SK-N-SH (cell line): ENCODE measurements around the gene RCAN1. TPM values are rescaled to one million over a fixed set of nuclear protein-coding genes. Genes with fewer than 3 reads are reported as not detected.

ENCODE experiments used
- CTCF ChIA-PET: fragments of 300-600, 350-600 bp; formaldehyde crosslinking; extraction: SDS; loops from one replicate; lab custom pipeline; 2021; lab: Yijun Ruan, JAX
- POLR2A ChIA-PET: fragments of 350-600 bp; sonication (Branson Sonifier 250); formaldehyde crosslinking; extraction: SDS; loops from one replicate; lab custom pipeline; 2020; ENCODE audit warnings: antibody characterized with exemption, inconsistent platforms; lab: Yijun Ruan, JAX
- DNase-seq: peaks from one replicate; pipeline ENCODE4 v3.0.0; 2012
- H2AFZ ChIP-seq: fragments of 200-600 bp; sonication (generic); 2 replicates; pipeline ENCODE4 v1.8.1; 2016; ENCODE audit warnings: antibody characterized with exemption, mild to moderate bottlenecking, low read depth
- H3F3A ChIP-seq: fragments of 200-600 bp; sonication (generic); replicated peaks from 2 replicates; pipeline ENCODE3; 2016; ENCODE audit warnings: antibody characterized with exemption, mild to moderate bottlenecking; ENCODE audit not compliant: insufficient read depth
- H3K27ac ChIP-seq, 2 experiments: fragments of 200-500 bp in 1 of 2; fragments of 200-600 bp in 1 of 2; sonication (Bioruptor generic) in 1 of 2; sonication (generic), shearing (Covaris generic) in 1 of 2; 2 replicates each; pipeline versions ENCODE4 v1.5.1 to v1.6.1; 2014 to 2016; ENCODE audit warnings: low read depth in 2 of 2, inconsistent platforms in 1 of 2, low read length in 1 of 2, mild to moderate bottlenecking in 1 of 2, mixed read lengths in 1 of 2
- H3K27me3 ChIP-seq: fragments of 200-600 bp; sonication (generic), shearing (Covaris generic); 2 replicates; pipeline ENCODE4 v1.6.1; 2016; ENCODE audit warnings: mixed run types; ENCODE audit not compliant: insufficient read depth
- H3K36me3 ChIP-seq, 2 experiments: fragments of 200-500 bp in 1 of 2; fragments of 200-600 bp in 1 of 2; sonication (Bioruptor generic) in 1 of 2; sonication (generic) in 1 of 2; replicated peaks in 1 of 2; 2 replicates each; pipeline versions ENCODE3 to v1.5.1; 2014 to 2016; ENCODE audit warnings: low read length in 1 of 2, mild to moderate bottlenecking in 1 of 2; ENCODE audit not compliant: insufficient read depth in 2 of 2, control insufficient read depth in 1 of 2
- H3K4me1 ChIP-seq, 2 experiments: fragments of 200-500 bp in 1 of 2; fragments of 200-600 bp in 1 of 2; sonication (Bioruptor generic) in 1 of 2; sonication (generic), shearing (Covaris generic) in 1 of 2; 2 replicates each; pipeline versions ENCODE4 v1.5.1 to v1.6.1; 2014 to 2016; ENCODE audit warnings: low read depth in 1 of 2, low read length in 1 of 2, mixed run types in 1 of 2; ENCODE audit not compliant: insufficient read depth in 2 of 2, control insufficient read depth in 1 of 2
- H3K4me2 ChIP-seq: fragments of 200-600 bp; sonication (generic), shearing (Covaris generic); 2 replicates; pipeline ENCODE4 v1.6.1; 2017; ENCODE audit warnings: mixed run types
- H3K4me3 ChIP-seq, 2 experiments: fragments of 200-500 bp in 1 of 2; fragments of 200-600 bp in 1 of 2; sonication (Bioruptor generic) in 1 of 2; sonication (generic), shearing (Covaris generic) in 1 of 2; 2 replicates each; pipeline versions ENCODE4 v1.5.1 to v1.8.1; 2014 to 2016; ENCODE audit warnings: low read depth in 2 of 2, inconsistent platforms in 1 of 2, low read length in 1 of 2, mild to moderate bottlenecking in 1 of 2, mixed read lengths in 1 of 2, moderate library complexity in 1 of 2
- H3K79me2 ChIP-seq: fragments of 200-600 bp; sonication (generic); 2 replicates; pipeline ENCODE4 v1.8.1; 2017; ENCODE audit warnings: mild to moderate bottlenecking; ENCODE audit not compliant: insufficient read depth
- H3K9ac ChIP-seq: fragments of 200-600 bp; sonication (generic); 2 replicates; pipeline ENCODE4 v1.6.1; 2017; ENCODE audit warnings: mixed run types
- H3K9me2 ChIP-seq: fragments of 200-600 bp; sonication (generic); 2 replicates; pipeline ENCODE4 v1.6.1; 2017; ENCODE audit warnings: mixed run types
- H3K9me3 ChIP-seq: fragments of 200-600 bp; sonication (generic); 2 replicates; pipeline ENCODE4 v1.6.1; 2017; ENCODE audit warnings: mixed run types, mild to moderate bottlenecking, moderate library complexity
- H4K20me1 ChIP-seq: fragments of 200-600 bp; sonication (generic); 2 replicates; pipeline ENCODE4 v1.6.1; 2017; ENCODE audit warnings: mild to moderate bottlenecking, mixed run types; ENCODE audit not compliant: insufficient read depth
- GATA2 ChIP-seq: sonication (generic); formaldehyde crosslinking; IDR thresholded peaks from 2 replicates; pipeline ENCODE4 v1.5.0; 2020; ENCODE audit warnings: mild to moderate bottlenecking, missing genetic modification reagents
- IRF3 ChIP-seq: fragments of 150-350 bp; IDR thresholded peaks from 2 replicates; pipeline ENCODE4 v1.6.1; 2016; ENCODE audit warnings: mild to moderate bottlenecking, low read depth, low read length
- MXI1 ChIP-seq: IDR thresholded peaks from 2 replicates; pipeline ENCODE4 v1.6.1; 2012; ENCODE audit warnings: mild to moderate bottlenecking, low read depth, low read length, improper control_type of control experiment
- RAD21 ChIP-seq: IDR thresholded peaks from 2 replicates; pipeline ENCODE4 v1.6.1; 2012; ENCODE audit warnings: mild to moderate bottlenecking, low read length
- RCOR1 ChIP-seq: fragments of 150-350 bp; IDR thresholded peaks from 2 replicates; pipeline ENCODE4 v1.6.1; 2017; ENCODE audit warnings: antibody characterized with exemption, low read length
- RXRA ChIP-seq: IDR thresholded peaks from 2 replicates; pipeline ENCODE4 v1.4.0; 2012; ENCODE audit warnings: low read depth, mild to moderate bottlenecking, borderline replicate concordance
- SIN3A ChIP-seq: IDR thresholded peaks from 2 replicates; pipeline ENCODE4 v1.6.1; 2012; ENCODE audit warnings: low read depth, mild to moderate bottlenecking, low read length, moderate library complexity, borderline replicate concordance
- SMC3 ChIP-seq: IDR thresholded peaks from 2 replicates; pipeline ENCODE4 v1.6.1; 2012; ENCODE audit warnings: low read depth, low read length, improper control_type of control experiment
- WGBS: methylation state at CpG from one replicate; pipeline ENCODE4 v1.1.6; 2017; ENCODE audit warnings: low lambda C conversion rate; 5-methylcytosine and 5-hydroxymethylcytosine counted together
- polyA plus RNA-seq, 3 experiments: library from polyadenylated mRNA; depleted of rRNA; stranded (reverse); fragments of >200 nt; gene quantifications; 2 replicates each; pipeline ENCODE4 v1.2.3, GENCODE V29; 2012
- TF ChIP-seq, protein P1 (sequence below): IDR thresholded peaks from 2 replicates; pipeline ENCODE4 v1.4.0; 2012; ENCODE audit warnings: low read depth, borderline replicate concordance
- TF ChIP-seq, protein P2 (sequence below): fragments of 200-600 bp; sonication (generic); IDR thresholded peaks from 2 replicates; pipeline ENCODE4 v1.6.1; 2017; ENCODE audit warnings: antibody characterized with exemption, mild to moderate bottlenecking, moderate library complexity
- TF ChIP-seq, protein P3 (sequence below): IDR thresholded peaks from 2 replicates; pipeline ENCODE4; 2012

Gene RCAN1
- polyA plus RNA-seq, 1 of the 3 experiments (the other 2 are of a cell fraction), result 16.7 TPM

GRCh38 chr21:34582506-34583150 lies 32.3 kb downstream of the RCAN1 start:
- DNase-seq, result peak; percentile 17
- no peak overlapping the region for H3K4me3 ChIP-seq
- H2AFZ ChIP-seq, result no peak overlapping the region
- CTCF ChIA-PET, result interaction anchor here (0.8 to 1.9 kb wide), 5 partner anchors 11 to 216 kb away, joined by 3 to 7 read pairs (median 5); no protein-coding TSS in a partner anchor
- no peaks in the 10 kb centered on the region for H3K27me3 ChIP-seq
- H3K27ac ChIP-seq, result no peak overlapping the region
- no peaks in the 10 kb centered on the region for H3K9me2 ChIP-seq
- TF ChIP-seq SMC3 (peak; percentile 68), MXI1 (no peak), RAD21 (peak; percentile 60)
- TF ChIP-seq, protein P1, sequence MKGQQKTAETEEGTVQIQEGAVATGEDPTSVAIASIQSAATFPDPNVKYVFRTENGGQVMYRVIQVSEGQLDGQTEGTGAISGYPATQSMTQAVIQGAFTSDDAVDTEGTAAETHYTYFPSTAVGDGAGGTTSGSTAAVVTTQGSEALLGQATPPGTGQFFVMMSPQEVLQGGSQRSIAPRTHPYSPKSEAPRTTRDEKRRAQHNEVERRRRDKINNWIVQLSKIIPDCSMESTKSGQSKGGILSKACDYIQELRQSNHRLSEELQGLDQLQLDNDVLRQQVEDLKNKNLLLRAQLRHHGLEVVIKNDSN, result no peak
- TF ChIP-seq, protein P2, sequence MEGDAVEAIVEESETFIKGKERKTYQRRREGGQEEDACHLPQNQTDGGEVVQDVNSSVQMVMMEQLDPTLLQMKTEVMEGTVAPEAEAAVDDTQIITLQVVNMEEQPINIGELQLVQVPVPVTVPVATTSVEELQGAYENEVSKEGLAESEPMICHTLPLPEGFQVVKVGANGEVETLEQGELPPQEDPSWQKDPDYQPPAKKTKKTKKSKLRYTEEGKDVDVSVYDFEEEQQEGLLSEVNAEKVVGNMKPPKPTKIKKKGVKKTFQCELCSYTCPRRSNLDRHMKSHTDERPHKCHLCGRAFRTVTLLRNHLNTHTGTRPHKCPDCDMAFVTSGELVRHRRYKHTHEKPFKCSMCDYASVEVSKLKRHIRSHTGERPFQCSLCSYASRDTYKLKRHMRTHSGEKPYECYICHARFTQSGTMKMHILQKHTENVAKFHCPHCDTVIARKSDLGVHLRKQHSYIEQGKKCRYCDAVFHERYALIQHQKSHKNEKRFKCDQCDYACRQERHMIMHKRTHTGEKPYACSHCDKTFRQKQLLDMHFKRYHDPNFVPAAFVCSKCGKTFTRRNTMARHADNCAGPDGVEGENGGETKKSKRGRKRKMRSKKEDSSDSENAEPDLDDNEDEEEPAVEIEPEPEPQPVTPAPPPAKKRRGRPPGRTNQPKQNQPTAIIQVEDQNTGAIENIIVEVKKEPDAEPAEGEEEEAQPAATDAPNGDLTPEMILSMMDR, result peak; percentile 60
- H3K4me2 ChIP-seq, result no peak overlapping the region
- no peak overlapping the region for H3K9ac ChIP-seq
- H3K36me3 ChIP-seq, result no peaks in the 10 kb centered on the region
- no peaks in the 10 kb centered on the region for H3K79me2 ChIP-seq
- POLR2A ChIA-PET, result no interaction called here
- H3K9me3 ChIP-seq, result no peaks in the 10 kb centered on the region; the same call in 1 of the 2 replicates
- H3F3A ChIP-seq, result no peaks in the 10 kb centered on the region
- no peaks in the 10 kb centered on the region; a peak in 1 of 4 replicates for H3K4me1 ChIP-seq
- 95% methylated on average over 10 of the region's 10 CpGs for WGBS
- H4K20me1 ChIP-seq, result no peaks in the 10 kb centered on the region

GRCh38 chr21:34580181-34580700 lies 34.7 kb downstream of the RCAN1 start:
- ChIA-PET POLR2A (no interaction called here), CTCF (interaction anchor here (0.7 to 1.3 kb wide), 2 partner anchors 23 to 50 kb away, joined by 3 to 6 read pairs; no protein-coding TSS in a partner anchor)
- DNase-seq, result no peak
- TF ChIP-seq, protein P3, sequence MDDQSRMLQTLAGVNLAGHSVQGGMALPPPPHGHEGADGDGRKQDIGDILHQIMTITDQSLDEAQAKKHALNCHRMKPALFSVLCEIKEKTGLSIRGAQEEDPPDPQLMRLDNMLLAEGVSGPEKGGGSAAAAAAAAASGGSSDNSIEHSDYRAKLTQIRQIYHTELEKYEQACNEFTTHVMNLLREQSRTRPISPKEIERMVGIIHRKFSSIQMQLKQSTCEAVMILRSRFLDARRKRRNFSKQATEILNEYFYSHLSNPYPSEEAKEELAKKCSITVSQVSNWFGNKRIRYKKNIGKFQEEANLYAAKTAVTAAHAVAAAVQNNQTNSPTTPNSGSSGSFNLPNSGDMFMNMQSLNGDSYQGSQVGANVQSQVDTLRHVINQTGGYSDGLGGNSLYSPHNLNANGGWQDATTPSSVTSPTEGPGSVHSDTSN, result no peak
- TF ChIP-seq RXRA (no peak), SIN3A (no peak), GATA2 (CRISPR knock-in tag) (no peak), RCOR1 (no peak), IRF3 (no peak)
- TF ChIP-seq, protein P1, result no peak
- WGBS, result 76% methylated on average over 5 of the region's 9 CpGs
- Histone ChIP-seq H3K27me3 (no peaks in the 10 kb centered on the region), H3K9me3 (no peaks in the 10 kb centered on the region), H2AFZ (no peak overlapping the region), H3K4me2 (no peak overlapping the region), H3K9ac (no peak overlapping the region), H3K9me2 (no peaks in the 10 kb centered on the region), H4K20me1 (no peaks in the 10 kb centered on the region), H3K27ac (no peak overlapping the region), H3K4me3 (no peak overlapping the region), H3K79me2 (no peaks in the 10 kb centered on the region), H3F3A (no peaks in the 10 kb centered on the region), H3K4me1 (no peaks in the 10 kb centered on the region; a peak in 1 of 4 replicates), H3K36me3 (no peaks in the 10 kb centered on the region)
